PC-9 (cell line): ENCODE data around the gene PRKAR2B. TPM values are rescaled to one million over a fixed set of nuclear protein-coding genes. Genes with fewer than 3 reads are reported as not detected.

Experiments
- BruUV-seq: library from RNA; stranded (reverse); fragments of 400-500 nt; replicated peaks from 2 replicates; lab custom pipeline; 2021; lab: Mats Ljungman, UMichigan
- CTCF ChIA-PET: fragments of 300-600 bp; sonication (Branson Sonifier 250); formaldehyde crosslinking; loops from one replicate; lab custom pipeline; 2022; ENCODE audit warnings: antibody characterized with exemption; lab: Charles Lee
- POLR2A ChIA-PET: fragments of 300-600 bp; sonication (Branson Sonifier 250); formaldehyde crosslinking; loops from one replicate; lab custom pipeline; 2022; ENCODE audit warnings: antibody characterized with exemption; ENCODE audit not compliant: unreplicated experiment; lab: Charles Lee
- DNase-seq, 2 experiments: peaks; one replicate each; pipeline versions ENCODE4 v3.0.0 to v3.0.0-alpha.2; 2015 to 2022; ENCODE audit warnings: mixed read lengths in 1 of 2
- H2AFZ ChIP-seq: fragments of 200-600 bp; sonication (generic); 2 replicates; pipeline ENCODE4 v1.8.1; 2017; ENCODE audit warnings: antibody characterized with exemption
- H3F3A ChIP-seq: fragments of 200-600 bp; sonication (generic); 2 replicates; pipeline ENCODE4 v1.8.1; 2017; ENCODE audit warnings: antibody characterized with exemption, mild to moderate bottlenecking, low read depth; ENCODE audit not compliant: insufficient read depth
- H3K27ac ChIP-seq: fragments of 200-600 bp; sonication (generic); 2 replicates; pipeline ENCODE4 v1.6.1; 2016; ENCODE audit warnings: mixed run types
- H3K27me3 ChIP-seq: fragments of 200-600 bp; sonication (generic); 2 replicates; pipeline ENCODE4 v1.6.1; 2016; ENCODE audit warnings: low read depth, mixed run types; ENCODE audit not compliant: insufficient read depth
- H3K36me3 ChIP-seq: fragments of 200-600 bp; sonication (generic); 2 replicates; pipeline ENCODE4 v1.6.1; 2016; ENCODE audit warnings: low read depth, mixed run types
- H3K4me1 ChIP-seq: fragments of 200-600 bp; sonication (generic); replicated peaks from 2 replicates; pipeline ENCODE4 v1.6.1; 2016; ENCODE audit warnings: mixed run types; ENCODE audit not compliant: insufficient read depth
- H3K4me2 ChIP-seq: fragments of 200-600 bp; sonication (generic); 2 replicates; pipeline ENCODE4 v1.6.1; 2017; ENCODE audit warnings: mixed run types
- H3K4me3 ChIP-seq: fragments of 200-600 bp; sonication (generic); 2 replicates; pipeline ENCODE4 v1.6.1; 2016; ENCODE audit warnings: mixed run types
- H3K79me2 ChIP-seq: fragments of 200-600 bp; sonication (generic); 2 replicates; pipeline ENCODE4 v1.6.1; 2017; ENCODE audit warnings: low read depth, mixed run types
- H3K9me2 ChIP-seq: fragments of 200-600 bp; sonication (generic); 2 replicates; pipeline ENCODE4 v1.8.1; 2017; ENCODE audit warnings: mild to moderate bottlenecking; ENCODE audit not compliant: insufficient read depth
- H3K9me3 ChIP-seq: fragments of 200-600 bp; sonication (generic); 2 replicates; pipeline ENCODE4 v1.8.1; 2016; ENCODE audit warnings: low read depth; ENCODE audit not compliant: insufficient read depth
- H4K20me1 ChIP-seq: fragments of 200-600 bp; sonication (generic); 2 replicates; pipeline ENCODE4 v1.8.1; 2017; ENCODE audit not compliant: insufficient read depth
- CTCF ChIP-seq: fragments of 200-600 bp; sonication (generic); conservative IDR thresholded peaks from 2 replicates; pipeline ENCODE4 v1.6.1; 2017; ENCODE audit warnings: mixed run types, antibody characterized with exemption, mild to moderate bottlenecking, moderate library complexity
- EZH2 ChIP-seq: fragments of 200-600 bp; sonication (generic); IDR thresholded peaks from 2 replicates; pipeline ENCODE4 v1.8.0; 2017; ENCODE audit warnings: antibody characterized with exemption, low read depth
- intact Hi-C: fragments of 100-400 bp; cut with micrococcal nuclease; formaldehyde crosslinking; loops from one replicate; pipeline ENCODE4 v1.10.0; 2022; ENCODE audit not compliant: unreplicated experiment
- total RNA-seq: library from RNA; stranded (reverse); gene quantifications from 2 replicates; pipeline ENCODE4 v1.2.3, GENCODE V29; 2021

Gene PRKAR2B
- total RNA-seq, 1 experiment from 2014 or later = 2.9 TPM

- peak within 1 kb of the TSS; percentile 86 for H3K27ac ChIP-seq
- peaks cover 33% of the 10 kb centered on the region for H4K20me1 ChIP-seq
- peaks cover 35% of the 10 kb centered on the region for H3K79me2 ChIP-seq
- ChIA-PET CTCF (interaction anchor here (0.6 to 1.5 kb wide), 10 partner anchors 16 to 708 kb away, joined by 3 to 16 read pairs (median 6); no protein-coding TSS in a partner anchor), POLR2A (interaction anchor here (0.5 to 1.3 kb wide), 21 partner anchors 8 to 1091 kb away, joined by 3 to 11 read pairs (median 4); partner anchors contain the start of gene NAMPT)
- peaks cover 26% of the 10 kb centered on the region for H3K4me1 ChIP-seq
- peaks cover 4% of the 10 kb centered on the region; the same call in 1 of the 2 replicates for H3K36me3 ChIP-seq
- H3K9me3 ChIP-seq = no peaks in the 10 kb centered on the region
- no peaks in the 10 kb centered on the region for H3K27me3 ChIP-seq
- peak within 1 kb of the TSS; percentile 77 for H3K4me3 ChIP-seq
- H3K9me2 ChIP-seq = 0 out of 2 replicates have a peak, but pooled peaks cover 4% of the 10 kb centered on the region
- H2AFZ ChIP-seq = peak within 1 kb of the TSS; percentile 91
- DNase-seq = peak; percentile 99
- peak within 1 kb of the TSS; percentile 92 for H3K4me2 ChIP-seq
- peaks cover 21% of the 10 kb centered on the region; the same call in 1 of the 2 replicates for H3F3A ChIP-seq
- BruUV-seq = no TSS peak
- intact Hi-C loops = loop anchor here (1.0 to 5.0 kb wide), 7 partner anchors 221 to 1104 kb away; partner anchors contain the start of genes CBLL1 and CCDC71L
- TF ChIP-seq EZH2 (no peak), CTCF (no peak)
Measured at GRCh38 chr7:107168233-107169119, 124.0 kb downstream of the PRKAR2B start, which contains the start of gene HBP1. Gene HBP1, plus strand, starts transcription at chr7:107169003. Its CDS starts 10,891 bp downstream, at chr7:107179894.

GRCh38 chr7:107169120-107170050 is 124.9 kb downstream of the PRKAR2B start:
- no peak overlapping the region for H2AFZ ChIP-seq
- intact Hi-C loops = loop anchor here (2.0 to 5.0 kb wide), 5 partner anchors 222 to 1105 kb away; partner anchors contain the start of gene CCDC71L
- peaks cover 44% of the 10 kb centered on the region for H3K79me2 ChIP-seq
- H3K36me3 ChIP-seq = peaks cover 4% of the 10 kb centered on the region; the same call in 1 of the 2 replicates
- peaks cover 19% of the 10 kb centered on the region for H3K4me1 ChIP-seq
- CTCF ChIA-PET = interaction anchor here (0.7 to 1.5 kb wide), 6 partner anchors 17 to 627 kb away, joined by 4 to 16 read pairs (median 7); no protein-coding TSS in a partner anchor
- peak overlapping the region; percentile 85 for H3K27ac ChIP-seq
- no TSS peak for BruUV-seq
- H3K27me3 ChIP-seq = no peaks in the 10 kb centered on the region
- H3F3A ChIP-seq = peaks cover 21% of the 10 kb centered on the region; the same call in 1 of the 2 replicates
- H3K9me3 ChIP-seq = no peaks in the 10 kb centered on the region
- DNase-seq = peak; percentile 91 to 98
- H4K20me1 ChIP-seq = peaks cover 42% of the 10 kb centered on the region
- H3K4me2 ChIP-seq = peak overlapping the region; percentile 86
- 0 out of 2 replicates have a peak, but pooled peaks cover 4% of the 10 kb centered on the region for H3K9me2 ChIP-seq
- TF ChIP-seq EZH2 (no peak), CTCF (no peak; the same call in 1 of the 2 replicates)
- peak overlapping the region; percentile 72 for H3K4me3 ChIP-seq
- POLR2A ChIA-PET = interaction anchor here (0.5 to 1.0 kb wide), 13 partner anchors 7 to 1359 kb away, joined by 3 to 12 read pairs (median 3); partner anchors contain the start of genes COG5, DUS4L and NAMPT
